ENCODE results near the gene FBXL13. TPM values are rescaled to one million over a fixed set of nuclear protein-coding genes. Genes with fewer than 3 reads are reported as not detected.

Gene FBXL13
- total RNA-seq, 2 experiments from 2014 or later, result 0.15 to 0.17 TPM

DNA sequence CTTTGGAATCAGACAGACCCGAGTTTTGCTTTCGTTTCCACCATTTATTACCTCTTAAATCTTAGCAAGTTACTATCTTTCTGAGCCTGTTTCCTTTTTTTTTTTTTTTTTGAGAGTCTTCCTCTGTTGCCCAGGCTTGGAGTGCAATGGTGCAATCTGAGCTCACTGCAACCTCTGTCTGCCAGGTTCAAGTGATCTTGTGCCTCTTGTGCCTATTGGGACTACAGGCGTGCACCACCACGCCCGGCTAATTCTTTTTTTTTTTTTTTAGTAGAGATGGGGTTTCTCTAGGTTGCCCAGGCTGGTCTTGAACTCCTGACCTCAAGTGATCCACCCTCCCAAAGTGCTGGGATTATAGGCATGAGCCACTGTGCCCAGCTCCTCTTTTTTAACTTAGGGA, 241.3 kb downstream of the FBXL13 start:
- ChIA-PET CTCF (interaction anchor here (0.7 kb wide), 1 partner anchor 290 kb away, joined by 4 read pairs; no protein-coding TSS in a partner anchor), POLR2A (interaction anchor here (0.6 to 0.7 kb wide), 2 partner anchors 1791 to 1883 kb away, joined by 3 to 7 read pairs; no protein-coding TSS in a partner anchor)
- Mint-ChIP-seq H3K27me3 (peaks cover 3% of the 10 kb centered on the region), H3K36me3 (ENCODE audit: low read depth) (peaks cover 5% of the 10 kb centered on the region), H3K27ac (no peak overlapping the region), H3K4me1 (peaks cover 9% of the 10 kb centered on the region), H3K4me3 (no peak overlapping the region), H3K9me3 (no peaks in the 10 kb centered on the region)
- no peak for DNase-seq

DNA sequence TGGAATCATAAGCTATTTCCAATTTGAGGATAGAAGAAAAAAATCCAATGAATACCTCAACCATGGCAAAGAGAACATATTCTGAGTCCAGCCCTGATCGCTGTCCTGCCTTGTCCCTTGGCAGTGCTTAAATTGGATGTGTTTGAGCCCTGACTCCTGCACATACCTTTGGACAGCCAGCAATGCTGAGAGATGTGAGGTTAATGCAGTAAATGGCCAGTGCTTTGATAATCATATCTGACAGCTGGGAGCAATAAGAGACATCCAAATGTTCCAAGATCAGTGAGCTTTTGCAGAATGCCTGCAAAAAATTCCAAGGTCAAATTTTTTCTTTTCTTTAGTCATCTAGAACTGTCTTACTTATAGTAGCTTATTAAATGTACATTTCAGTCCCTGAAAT, 241.9 kb downstream of the FBXL13 start:
- no peak for DNase-seq
- peaks cover 9% of the 10 kb centered on the region for H3K4me1 Mint-ChIP-seq
- no peak overlapping the region for H3K4me3 Mint-ChIP-seq
- no peaks in the 10 kb centered on the region for H3K9me3 Mint-ChIP-seq
- peaks cover 7% of the 10 kb centered on the region for H3K36me3 Mint-ChIP-seq (ENCODE audit: low read depth)
- peaks cover 3% of the 10 kb centered on the region for H3K27me3 Mint-ChIP-seq
- POLR2A ChIA-PET, result interaction anchor here (0.6 kb wide), 1 partner anchor 1884 kb away, joined by 3 read pairs; no protein-coding TSS in a partner anchor
- H3K27ac Mint-ChIP-seq, result no peak overlapping the region
- CTCF ChIA-PET, result no interaction called here

DNA sequence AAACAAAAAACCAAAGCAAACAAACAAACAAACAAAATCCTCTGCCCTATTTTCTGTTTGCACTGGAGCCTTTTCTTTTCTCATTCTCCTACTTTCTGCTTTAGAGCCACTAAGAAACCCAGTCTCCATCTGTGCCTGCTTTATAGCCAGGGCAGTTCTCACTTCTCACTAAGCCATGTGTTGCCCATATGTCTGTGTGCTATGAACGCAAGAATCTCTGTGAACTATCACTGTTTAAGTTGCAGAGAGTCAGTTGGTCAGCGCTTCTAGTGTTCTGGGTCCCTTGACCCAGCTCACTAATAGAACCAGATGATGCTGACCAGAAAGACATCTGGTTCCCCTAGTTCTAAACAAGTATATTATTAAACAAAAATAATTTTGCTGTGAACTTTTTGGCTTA, 244.4 kb downstream of the FBXL13 start:
- ChIA-PET POLR2A (no interaction called here), CTCF (no interaction called here)
- Mint-ChIP-seq H3K4me3 (no peak overlapping the region), H3K27ac (no peak overlapping the region), H3K9me3 (no peaks in the 10 kb centered on the region), H3K27me3 (no peaks in the 10 kb centered on the region), H3K36me3 (ENCODE audit: low read depth) (peaks cover 12% of the 10 kb centered on the region), H3K4me1 (peaks cover 7% of the 10 kb centered on the region)
- no peak for DNase-seq

DNA sequence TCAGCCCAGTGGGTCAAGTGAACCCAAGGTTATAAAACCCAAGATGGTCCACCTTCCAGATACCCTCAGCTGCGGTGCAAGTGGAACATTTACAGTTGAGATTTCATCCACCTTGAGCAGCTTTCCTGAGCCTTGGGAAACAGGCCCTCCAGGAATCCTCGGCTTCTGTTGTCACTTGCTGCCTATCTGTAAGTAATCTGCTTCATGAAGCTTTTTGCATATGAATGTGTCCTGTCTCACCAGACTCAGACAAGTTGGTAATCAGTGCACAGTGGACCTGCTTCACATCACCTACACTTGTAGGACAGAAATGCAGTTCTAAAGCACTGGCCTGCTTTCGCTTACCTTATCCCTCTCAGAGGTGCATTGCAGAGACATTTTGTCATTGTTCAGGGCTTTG, 245.5 kb downstream of the FBXL13 start:
- H3K4me3 Mint-ChIP-seq, result no peak overlapping the region
- peaks cover 12% of the 10 kb centered on the region for H3K36me3 Mint-ChIP-seq (ENCODE audit: low read depth)
- no peak overlapping the region for H3K27ac Mint-ChIP-seq
- H3K4me1 Mint-ChIP-seq, result no peaks in the 10 kb centered on the region
- ChIA-PET CTCF (interaction anchor here (0.6 to 1.1 kb wide), 2 partner anchors 9 to 12 kb away, joined by 3 read pairs; no protein-coding TSS in a partner anchor), POLR2A (no interaction called here)
- DNase-seq, result no peak
- no peaks in the 10 kb centered on the region for H3K27me3 Mint-ChIP-seq
- H3K9me3 Mint-ChIP-seq, result no peaks in the 10 kb centered on the region

DNA sequence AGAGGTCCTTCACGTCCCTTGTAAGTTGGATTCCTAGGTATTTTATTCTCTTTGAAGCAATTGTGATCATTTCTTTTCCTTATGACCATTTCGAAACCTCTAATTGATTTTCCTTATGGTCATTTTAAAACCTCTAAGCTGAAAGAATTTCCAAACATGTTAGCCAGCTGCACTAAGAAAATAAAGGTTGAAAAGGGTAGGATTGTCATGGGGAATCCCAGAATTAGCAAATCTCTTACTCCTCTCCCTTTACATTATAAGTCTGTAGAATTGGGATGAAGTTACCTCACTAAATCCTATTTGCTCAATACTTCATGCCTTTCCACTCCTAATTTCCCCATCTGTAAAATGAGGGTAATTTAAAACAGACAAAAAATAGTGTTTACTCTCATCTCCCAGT, 246.3 kb downstream of the FBXL13 start:
- no peak for DNase-seq
- POLR2A ChIA-PET, result no interaction called here
- peaks cover 13% of the 10 kb centered on the region for H3K36me3 Mint-ChIP-seq (ENCODE audit: low read depth)
- no peak overlapping the region for H3K4me3 Mint-ChIP-seq
- H3K27ac Mint-ChIP-seq, result no peak overlapping the region
- H3K27me3 Mint-ChIP-seq, result no peaks in the 10 kb centered on the region
- CTCF ChIA-PET, result no interaction called here
- no peaks in the 10 kb centered on the region for H3K4me1 Mint-ChIP-seq
- no peaks in the 10 kb centered on the region for H3K9me3 Mint-ChIP-seq

DNA sequence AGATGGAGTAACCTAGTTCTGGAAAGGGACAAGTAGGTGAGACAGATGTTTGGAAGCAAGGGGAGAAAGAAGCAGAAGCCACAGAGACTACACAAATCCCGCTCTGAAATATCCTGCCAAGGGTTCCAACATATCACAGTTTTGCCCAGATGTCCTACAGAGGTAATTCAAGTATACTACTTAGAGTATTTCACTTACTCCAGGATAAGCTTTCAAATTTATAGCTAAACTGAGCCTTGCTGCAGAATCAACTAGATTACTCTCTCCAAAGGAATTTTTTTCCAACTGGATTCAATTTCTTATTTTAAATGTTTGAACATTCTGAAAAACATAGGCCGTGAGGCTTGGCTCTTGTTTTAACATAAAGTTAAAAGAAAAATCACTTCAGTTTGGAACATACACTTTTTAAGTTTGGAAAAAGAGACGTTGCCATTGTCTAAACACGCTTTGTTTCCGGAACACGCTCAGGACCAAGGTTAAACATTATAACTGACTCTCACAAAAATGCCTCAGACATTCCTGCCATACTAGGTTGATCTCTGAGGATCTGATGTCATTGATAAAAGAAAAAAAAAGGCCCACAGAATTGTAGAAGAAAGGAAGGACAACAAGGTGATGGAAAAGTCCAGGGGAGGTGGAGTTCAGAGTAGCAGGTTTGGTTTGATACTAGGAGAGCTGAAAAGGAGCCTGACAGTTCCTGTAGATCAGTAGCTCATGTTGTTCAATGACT, 251.0 kb downstream of the FBXL13 start:
- peaks cover 12% of the 10 kb centered on the region for H3K36me3 Mint-ChIP-seq (ENCODE audit: low read depth)
- H3K27ac Mint-ChIP-seq, result no peak overlapping the region
- no peak overlapping the region for H3K4me3 Mint-ChIP-seq
- no peaks in the 10 kb centered on the region for H3K9me3 Mint-ChIP-seq
- no peaks in the 10 kb centered on the region for H3K4me1 Mint-ChIP-seq
- H3K27me3 Mint-ChIP-seq, result no peaks in the 10 kb centered on the region
- no peak for DNase-seq
- ChIA-PET CTCF (no interaction called here), POLR2A (no interaction called here)

DNA sequence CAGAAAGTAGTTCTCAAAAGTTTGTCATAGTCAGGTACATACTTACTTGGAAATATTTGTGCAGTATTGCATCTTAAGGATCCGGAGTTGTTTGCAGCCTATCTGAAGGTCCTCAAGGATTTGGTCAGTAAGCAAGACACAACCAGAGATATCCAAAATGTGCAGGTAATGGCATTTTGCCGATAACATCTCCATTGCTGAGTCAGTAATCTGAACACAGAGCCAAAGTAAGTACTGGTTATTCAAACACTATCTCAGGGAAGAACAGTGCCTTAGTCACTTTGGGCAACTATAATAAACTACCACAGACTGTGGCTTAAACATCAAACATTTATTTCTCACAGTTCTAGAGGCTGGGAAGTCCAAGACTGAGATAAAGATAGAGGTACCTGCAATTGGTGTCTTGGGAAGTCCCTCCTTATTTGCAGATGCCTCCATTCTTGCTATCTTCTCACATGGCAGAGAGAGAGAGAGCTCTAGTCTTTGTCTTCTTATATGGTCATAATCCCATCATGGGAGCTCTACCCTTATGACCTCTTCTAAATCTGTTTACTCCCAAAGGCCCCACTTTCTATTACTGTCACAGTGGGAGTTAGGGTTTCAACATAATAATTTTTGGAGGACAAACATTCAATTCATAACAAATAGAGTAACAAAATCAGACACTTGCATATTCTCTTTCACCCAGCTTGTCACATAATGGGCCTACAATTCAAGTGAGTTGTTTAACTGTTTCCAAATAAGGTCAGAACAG, 252.4 kb downstream of the FBXL13 start:
- no peak overlapping the region for H3K27ac Mint-ChIP-seq
- no peaks in the 10 kb centered on the region for H3K9me3 Mint-ChIP-seq
- ChIA-PET CTCF (no interaction called here), POLR2A (no interaction called here)
- DNase-seq, result no peak
- no peaks in the 10 kb centered on the region for H3K27me3 Mint-ChIP-seq
- H3K4me3 Mint-ChIP-seq, result no peak overlapping the region
- H3K4me1 Mint-ChIP-seq, result no peaks in the 10 kb centered on the region
- peaks cover 7% of the 10 kb centered on the region for H3K36me3 Mint-ChIP-seq (ENCODE audit: low read depth)

DNA sequence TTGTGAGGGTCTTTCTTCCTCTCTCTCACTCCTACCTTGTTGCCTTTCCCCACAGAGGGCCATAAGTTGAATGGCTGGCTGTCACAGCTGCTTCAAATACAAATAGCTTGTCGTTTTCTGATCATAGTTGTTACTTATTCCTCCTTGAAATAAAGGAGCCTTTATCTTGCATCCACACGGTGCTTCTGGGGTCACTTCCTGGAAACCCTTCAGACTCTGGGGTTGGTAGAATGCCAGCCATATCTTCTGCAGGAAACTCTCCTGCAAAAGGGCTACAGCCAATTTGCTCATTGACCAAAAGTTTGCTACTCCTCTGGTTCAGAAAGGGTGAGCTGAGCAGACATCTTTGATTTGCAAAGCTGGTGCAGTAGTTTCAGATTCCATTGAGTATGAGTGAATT, 255.4 kb downstream of the FBXL13 start:
- H3K4me1 Mint-ChIP-seq, result peaks cover 1% of the 10 kb centered on the region
- H3K27ac Mint-ChIP-seq, result no peak overlapping the region
- no peaks in the 10 kb centered on the region for H3K9me3 Mint-ChIP-seq
- no peak for DNase-seq
- peaks cover 5% of the 10 kb centered on the region for H3K36me3 Mint-ChIP-seq (ENCODE audit: low read depth)
- ChIA-PET CTCF (interaction anchor here (0.9 kb wide), 1 partner anchor 10 kb away, joined by 3 read pairs; no protein-coding TSS in a partner anchor), POLR2A (no interaction called here)
- H3K4me3 Mint-ChIP-seq, result no peak overlapping the region
- H3K27me3 Mint-ChIP-seq, result no peaks in the 10 kb centered on the region

DNA sequence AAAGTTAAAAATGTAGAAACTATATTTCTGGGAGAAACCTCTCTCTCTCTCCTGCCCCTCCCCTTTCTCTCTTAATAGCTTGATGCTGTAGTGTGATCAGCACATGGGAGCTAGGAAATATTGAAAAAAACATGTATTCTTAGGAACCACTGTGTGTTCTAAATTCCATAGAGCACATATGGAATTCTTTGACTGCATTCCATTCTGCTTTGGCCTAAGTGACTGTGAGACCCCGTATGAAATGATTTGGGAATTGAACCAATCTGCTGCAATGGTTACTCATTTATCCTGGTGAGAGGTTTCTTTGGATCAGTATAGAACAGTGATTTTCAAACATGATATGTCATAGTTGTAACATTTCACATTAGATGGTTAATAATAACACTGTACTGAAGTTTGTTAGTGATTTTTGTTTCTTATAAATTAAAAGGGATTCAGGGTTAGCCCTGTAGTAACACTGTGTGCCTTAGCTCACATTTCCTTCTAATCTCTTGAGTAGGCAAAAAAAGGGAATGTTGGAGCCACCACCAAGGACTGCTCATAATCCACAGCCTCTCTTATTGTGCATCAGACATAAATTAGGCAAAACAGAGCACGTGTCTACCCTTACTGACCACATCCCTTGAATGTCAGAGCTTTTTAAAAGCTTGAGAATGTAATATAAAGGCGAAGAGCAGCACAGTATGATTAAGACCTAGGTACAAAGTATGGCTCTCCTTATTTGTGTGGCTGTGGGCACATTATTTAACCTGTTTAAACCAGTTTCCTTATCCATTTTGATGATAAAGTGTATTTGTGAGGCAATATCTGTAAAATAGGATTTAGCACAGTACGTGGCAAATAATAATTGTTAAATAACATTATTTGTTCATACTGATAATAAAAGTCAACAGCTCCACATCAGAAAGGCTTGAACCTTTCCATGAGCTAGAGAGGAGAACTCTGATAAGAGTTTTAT, 256.7 kb downstream of the FBXL13 start:
- Mint-ChIP-seq H3K9me3 (no peaks in the 10 kb centered on the region), H3K27me3 (no peaks in the 10 kb centered on the region), H3K4me1 (peaks cover 12% of the 10 kb centered on the region), H3K27ac (no peak overlapping the region), H3K36me3 (ENCODE audit: low read depth) (peaks cover 4% of the 10 kb centered on the region), H3K4me3 (no peak overlapping the region)
- DNase-seq, result no peak
- ChIA-PET POLR2A (interaction anchor here (0.5 kb wide), 1 partner anchor 29 kb away, joined by 3 read pairs; no protein-coding TSS in a partner anchor), CTCF (interaction anchor here (0.6 kb wide), 2 partner anchors 11 to 29 kb away, joined by 3 read pairs; no protein-coding TSS in a partner anchor)

DNA sequence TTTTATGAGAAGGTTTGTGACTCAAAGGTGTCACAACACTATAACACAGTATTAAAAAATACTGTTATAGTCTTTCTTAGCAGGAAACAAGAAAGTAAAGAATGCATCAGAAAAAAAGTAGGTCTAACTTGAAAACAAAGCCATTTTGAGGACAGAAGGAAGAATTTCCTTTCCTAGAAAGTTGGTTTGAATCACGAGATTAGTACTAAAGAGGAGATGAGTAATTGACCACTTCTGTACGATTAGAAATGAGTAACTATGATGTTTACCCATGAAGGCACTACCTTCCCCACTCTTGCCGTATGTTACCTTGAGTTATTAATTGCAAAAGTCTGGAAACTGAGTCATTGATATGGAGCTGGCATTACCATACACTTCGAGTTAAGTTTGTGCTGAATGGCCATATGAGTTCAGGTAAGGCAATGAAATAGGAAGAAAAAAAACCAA, 260.5 kb downstream of the FBXL13 start:
- Mint-ChIP-seq H3K36me3 (ENCODE audit: low read depth) (peaks cover 3% of the 10 kb centered on the region), H3K27ac (no peak overlapping the region), H3K4me3 (no peak overlapping the region), H3K27me3 (no peaks in the 10 kb centered on the region), H3K4me1 (peaks cover 12% of the 10 kb centered on the region), H3K9me3 (no peaks in the 10 kb centered on the region)
- CTCF ChIA-PET, result no interaction called here
- POLR2A ChIA-PET, result no interaction called here
- no peak for DNase-seq

DNA sequence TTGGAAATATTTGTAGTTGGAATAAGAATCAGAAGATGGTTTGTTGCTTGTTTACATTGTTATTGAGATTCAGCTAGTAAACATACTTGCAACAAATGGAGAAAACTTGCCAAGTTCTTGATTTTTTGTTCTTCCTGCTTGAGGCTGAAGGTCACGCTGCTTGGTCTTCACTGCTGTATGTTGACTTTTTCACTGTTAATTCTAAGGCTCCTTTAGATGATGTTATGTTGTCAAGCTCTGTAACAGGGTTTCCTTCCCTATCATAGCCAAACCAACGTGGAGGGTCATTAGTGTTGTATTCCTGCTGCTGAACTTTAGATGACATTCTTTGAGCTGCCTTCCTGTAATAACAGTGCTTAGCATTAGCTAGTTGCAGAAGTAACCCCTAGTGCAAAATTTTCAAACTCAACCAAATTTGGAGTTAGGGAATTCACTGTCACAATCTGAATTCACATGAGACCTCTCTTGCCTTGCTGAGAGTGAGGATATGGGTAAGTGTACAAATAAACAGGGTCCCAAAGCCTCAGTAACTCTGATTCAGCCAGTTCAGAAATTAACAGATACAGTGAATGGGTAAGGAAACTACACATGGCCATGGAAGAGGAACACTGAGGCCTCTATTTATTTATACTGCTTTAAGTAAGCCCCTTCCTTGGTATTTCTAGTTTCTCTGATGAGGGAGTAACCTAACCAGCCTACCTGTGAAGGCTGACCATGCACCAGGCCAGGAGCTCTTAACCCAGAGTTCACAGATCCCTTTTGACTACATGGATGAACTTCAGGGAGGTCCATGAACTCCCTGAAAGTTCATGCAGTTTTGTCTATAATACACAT, 261.2 kb downstream of the FBXL13 start:
- Mint-ChIP-seq H3K36me3 (ENCODE audit: low read depth) (peaks cover 3% of the 10 kb centered on the region), H3K4me1 (peaks cover 12% of the 10 kb centered on the region), H3K9me3 (no peaks in the 10 kb centered on the region), H3K27ac (no peak overlapping the region), H3K27me3 (no peaks in the 10 kb centered on the region), H3K4me3 (no peak overlapping the region)
- no peak for DNase-seq
- ChIA-PET CTCF (no interaction called here), POLR2A (no interaction called here)
